IMR-90 (cell line): Measurements from ENCODE around the gene DAZL. TPM values are rescaled to one million over a fixed set of nuclear protein-coding genes. Genes with fewer than 3 reads are reported as not detected.

Experiments used
- ATAC-seq: fragments of 200-7000 bp; cut with Tn5 transposase; 2 replicates; pipeline ENCODE4 v1.9.1; 2020; ENCODE audit warnings: low read depth, mild to moderate bottlenecking, moderate library complexity
- BruUV-seq: library from RNA; stranded (reverse); fragments of 400-500 nt; replicated peaks from 2 replicates; lab custom pipeline; 2021; lab: Mats Ljungman, UMichigan
- CTCF ChIA-PET: fragments of 300-600 bp; formaldehyde crosslinking; extraction: SDS; loops from one replicate; lab custom pipeline; 2021; ENCODE audit warnings: antibody characterized with exemption; lab: Yijun Ruan, JAX
- POLR2A ChIA-PET: fragments of 300-600 bp; sonication (Branson Sonifier 250); formaldehyde crosslinking; loops from one replicate; lab custom pipeline; 2022; ENCODE audit warnings: antibody characterized with exemption; ENCODE audit not compliant: unreplicated experiment; lab: Charles Lee
- DNase-seq: peaks from one replicate; pipeline ENCODE4 v3.0.0; 2013
- H2AFZ ChIP-seq: replicated peaks from 2 replicates; pipeline ENCODE3; 2013; ENCODE audit warnings: low read length, mild to moderate bottlenecking; ENCODE audit not compliant: poor library complexity
- H2AK5ac ChIP-seq: 2 replicates; pipeline ENCODE4 v1.6.1; 2013; ENCODE audit warnings: low read depth, low read length, inconsistent platforms
- H2AK9ac ChIP-seq: replicated peaks from 2 replicates; pipeline ENCODE3; 2013; ENCODE audit warnings: mild to moderate bottlenecking, low read depth, low read length, moderate library complexity; ENCODE audit not compliant: poor library complexity
- H2BK120ac ChIP-seq: 2 replicates; pipeline ENCODE4 v1.6.1; 2013; ENCODE audit warnings: low read depth, low read length, inconsistent platforms
- H2BK15ac ChIP-seq: 3 replicates; pipeline ENCODE4 v1.6.1; 2013; ENCODE audit warnings: low read depth, low read length, inconsistent platforms
- H2BK20ac ChIP-seq: 2 replicates; pipeline ENCODE4 v1.6.1; 2013; ENCODE audit warnings: low read depth, mild to moderate bottlenecking, inconsistent platforms, low read length, moderate library complexity
- H2BK5ac ChIP-seq: 2 replicates; pipeline ENCODE4 v1.6.1; 2013; ENCODE audit warnings: mild to moderate bottlenecking, low read depth, low read length, inconsistent platforms; ENCODE audit not compliant: poor library complexity, severe bottlenecking
- H3K14ac ChIP-seq: replicated peaks from 2 replicates; pipeline ENCODE4 v1.6.1; 2013; ENCODE audit warnings: low read depth, low read length, inconsistent platforms
- H3K18ac ChIP-seq: 2 replicates; pipeline ENCODE4 v1.6.1; 2013; ENCODE audit warnings: low read depth, low read length, control low read depth
- H3K23ac ChIP-seq: 2 replicates; pipeline ENCODE4 v1.6.1; 2013; ENCODE audit warnings: low read depth, low read length, inconsistent platforms
- H3K27ac ChIP-seq: 2 replicates; pipeline ENCODE4 v1.5.1; 2013; ENCODE audit warnings: mild to moderate bottlenecking, control low read depth, low read length; ENCODE audit not compliant: insufficient read depth
- H3K27me3 ChIP-seq: 2 replicates; pipeline ENCODE4 v1.6.1; 2013; ENCODE audit warnings: low read length; ENCODE audit not compliant: control insufficient read depth, insufficient read depth
- H3K36me3 ChIP-seq: 2 replicates; pipeline ENCODE4 v1.6.1; 2013; ENCODE audit warnings: low read length, mixed read lengths; ENCODE audit not compliant: control insufficient read depth, insufficient read depth
- H3K4ac ChIP-seq: 2 replicates; pipeline ENCODE4 v1.6.1; 2013; ENCODE audit warnings: low read depth, low read length, inconsistent platforms
- H3K4me1 ChIP-seq: 2 replicates; pipeline ENCODE4 v1.6.1; 2013; ENCODE audit warnings: low read length, mixed read lengths; ENCODE audit not compliant: control insufficient read depth, insufficient read depth
- H3K4me2 ChIP-seq: 2 replicates; pipeline ENCODE4 v1.6.1; 2013; ENCODE audit warnings: low read depth, mild to moderate bottlenecking, control low read depth, low read length, moderate library complexity
- H3K4me3 ChIP-seq: 2 replicates; pipeline ENCODE4 v1.5.1; 2013; ENCODE audit warnings: low read depth, mild to moderate bottlenecking, control low read depth, low read length, moderate library complexity; ENCODE audit not compliant: insufficient read depth
- H3K56ac ChIP-seq: 2 replicates; pipeline ENCODE4 v1.6.1; 2013; ENCODE audit warnings: low read length, inconsistent platforms; ENCODE audit not compliant: insufficient read depth; ENCODE audit errors: extremely low read depth
- H3K79me1 ChIP-seq, 2 experiments: 2 replicates each; pipeline ENCODE4 v1.6.1; 2013; ENCODE audit warnings: low read length in 2 of 2, inconsistent platforms in 1 of 2, low read depth in 1 of 2
- H3K9ac ChIP-seq: 2 replicates; pipeline ENCODE4 v1.6.1; 2013; ENCODE audit warnings: low read depth, low read length, control low read depth
- H3K9me1 ChIP-seq: 2 replicates; pipeline ENCODE4 v1.6.1; 2013; ENCODE audit warnings: low read length, inconsistent platforms; ENCODE audit not compliant: insufficient read depth
- H3K9me3 ChIP-seq: 2 replicates; pipeline ENCODE4 v1.6.1; 2013; ENCODE audit warnings: low read length; ENCODE audit not compliant: control insufficient read depth, insufficient read depth
- H4K20me1 ChIP-seq: 2 replicates; pipeline ENCODE4 v1.6.1; 2013; ENCODE audit warnings: low read length, inconsistent platforms; ENCODE audit not compliant: insufficient read depth
- H4K5ac ChIP-seq: 2 replicates; pipeline ENCODE4 v1.6.1; 2013; ENCODE audit warnings: mild to moderate bottlenecking, low read depth, low read length, control low read depth
- H4K8ac ChIP-seq, 2 experiments: 2 replicates each; pipeline ENCODE4 v1.6.1; 2013; ENCODE audit warnings: low read depth in 2 of 2, low read length in 2 of 2, control low read depth in 1 of 2, inconsistent platforms in 1 of 2
- H4K91ac ChIP-seq: 2 replicates; pipeline ENCODE4 v1.6.1; 2013; ENCODE audit warnings: low read depth, low read length, inconsistent platforms; ENCODE audit not compliant: insufficient read depth
- POLR2A ChIP-seq: IDR thresholded peaks from 2 replicates; pipeline ENCODE4 v1.6.1; 2012; ENCODE audit warnings: mild to moderate bottlenecking, low read depth, low read length
- WGBS, 2 experiments: methylation state at CpG; one replicate each; pipeline versions ENCODE4 v1.1.5 to v1.1.7; 2013; ENCODE audit warnings: missing lambda C conversion rate in 2 of 2; ENCODE audit not compliant: insufficient read length in 1 of 2; ENCODE audit errors: extremely low coverage in 2 of 2; 5-methylcytosine and 5-hydroxymethylcytosine counted together
- dilution Hi-C: fragments of 300-500 bp; cut with HindIII; formaldehyde crosslinking; loops from one replicate; pipeline ENCODE4 v1.14.3; 2018; ENCODE audit warnings: low sequenced_read_pairs; ENCODE audit not compliant: unreplicated experiment
- in situ Hi-C: fragments of 300-500 bp; cut with MboI; formaldehyde crosslinking; loops from 3 replicates; pipeline ENCODE4 v1.14.3; 2019; ENCODE audit warnings: low sequenced_read_pairs, inconsistent platforms, mixed read lengths
- intact Hi-C: fragments of 100-400 bp; cut with micrococcal nuclease; formaldehyde crosslinking; loops from 2 replicates; pipeline ENCODE4 v1.10.0; 2022
- polyA plus RNA-seq, 3 experiments: library from polyadenylated mRNA; depleted of rRNA; stranded (reverse); fragments of >200 nt; gene quantifications; 2 replicates each; pipeline ENCODE4 v1.2.3, GENCODE V29; 2012; ENCODE audit warnings: low replicate concordance in 1 of 3
- total RNA-seq: library from RNA; depleted of rRNA; stranded (reverse); fragments of >200 nt; gene quantifications from 2 replicates; pipeline ENCODE4 v1.2.3, GENCODE V29; 2012

DAZL gene
- total and polyA plus RNA-seq, 2 of the 4 experiments (the other 2 are of a cell fraction) = not detected

GRCh38 chr3:16587047-16587680, 18.1 kb downstream of the DAZL start:
- Histone ChIP-seq H2AK9ac (no peak overlapping the region), H3K27ac (no peak overlapping the region), H3K23ac (no peak overlapping the region), H3K14ac (no peak overlapping the region), H4K20me1 (no peaks in the 10 kb centered on the region), H2BK5ac (no peak overlapping the region), H2AK5ac (no peak overlapping the region), H3K4me1 (no peaks in the 10 kb centered on the region), H3K4me2 (peak overlapping the region; percentile 74), H3K4ac (no peak overlapping the region), H3K9me3 (no peaks in the 10 kb centered on the region), H3K56ac (no peak overlapping the region), H3K18ac (no peak overlapping the region), H2AFZ (no peak overlapping the region), H4K8ac (no peak overlapping the region), H3K9me1 (no peaks in the 10 kb centered on the region), H4K5ac (no peak overlapping the region), H2BK20ac (no peak overlapping the region), H4K91ac (no peak overlapping the region), H3K4me3 (no peak overlapping the region), H3K36me3 (no peaks in the 10 kb centered on the region), H3K27me3 (no peaks in the 10 kb centered on the region; the same call in 1 of the 2 replicates), H2BK15ac (no peak overlapping the region), H3K79me1 (no peaks in the 10 kb centered on the region), H3K9ac (no peak overlapping the region), H2BK120ac (no peak overlapping the region)
- WGBS, 2 experiments = no CpG with 5 or more reads among the region's 3 CpGs
- no peak for TF ChIP-seq POLR2A
- intact Hi-C loops (no loop called here), dilution Hi-C loops (no loop called here), in situ Hi-C loops (no loop called here)
- ATAC-seq (peak; percentile 53), DNase-seq (peak; percentile 5)
- ChIA-PET CTCF (no interaction called here), POLR2A (interaction anchor here (0.5 kb wide), 1 partner anchor 793 kb away, joined by 7 read pairs; no protein-coding TSS in a partner anchor)
- no TSS peak for BruUV-seq
